Stimulated activated CD4-positive, alpha-beta T cell treated with anti-CD3 and anti-CD28 coated beads, Interleukin-2, amount 100 ng/mL, for 48 hours (primary cell): ENCODE measurements around the gene SORD.
"Not testable (repeated sequence)": the region's sequence is repeated elsewhere in the genome, so short reads cannot be mapped to it uniquely, and the experiment has no call there.

Experiments used
- DNase-seq, 2 donors: peaks; one replicate each; pipeline ENCODE4 v3.0.0-alpha.2; 2020

The SORD gene

DNA sequence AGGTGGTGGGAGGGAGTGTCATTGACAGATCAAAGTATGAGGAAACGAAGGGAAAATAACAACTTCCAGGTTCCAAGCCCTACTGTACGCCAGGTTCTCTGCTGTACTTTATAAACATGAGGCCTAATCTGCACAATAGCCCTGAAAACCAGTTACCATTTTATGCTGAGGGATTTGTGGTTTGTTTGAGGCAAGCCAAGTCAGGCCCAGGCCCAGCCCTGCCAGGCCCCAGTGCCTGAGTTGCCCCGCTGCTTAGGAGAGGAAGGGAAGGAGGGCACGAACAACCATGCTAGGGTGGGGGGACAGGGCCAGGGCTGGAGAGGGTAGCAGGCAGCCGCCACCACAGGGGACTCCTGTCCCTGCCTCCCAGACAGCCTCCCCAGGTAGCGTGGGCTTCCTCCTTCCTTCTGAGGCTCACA is 47.0 kb downstream of the SORD start:
- DNase-seq = not testable (repeated sequence)

DNA sequence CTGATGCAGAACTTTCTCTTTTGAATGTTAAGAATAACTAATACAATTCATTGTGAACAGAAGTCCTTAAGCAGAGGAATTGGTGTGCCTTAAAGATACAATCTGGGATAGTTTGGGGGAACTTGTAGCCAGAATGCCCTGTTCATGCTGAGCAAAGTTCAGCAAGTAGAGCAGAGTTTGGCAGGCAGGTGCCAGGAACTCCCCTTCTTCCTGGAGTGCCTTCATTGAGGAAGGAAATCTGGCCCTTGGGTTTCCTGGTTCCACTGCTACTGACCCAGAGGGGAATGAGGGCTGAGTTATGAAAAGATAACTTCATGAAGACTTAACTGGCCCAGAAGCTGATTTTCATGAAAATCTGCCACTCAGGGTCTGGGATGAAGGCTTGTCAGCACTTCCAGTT is 50.6 kb downstream of the SORD start:
- not testable (repeated sequence) for DNase-seq

DNA sequence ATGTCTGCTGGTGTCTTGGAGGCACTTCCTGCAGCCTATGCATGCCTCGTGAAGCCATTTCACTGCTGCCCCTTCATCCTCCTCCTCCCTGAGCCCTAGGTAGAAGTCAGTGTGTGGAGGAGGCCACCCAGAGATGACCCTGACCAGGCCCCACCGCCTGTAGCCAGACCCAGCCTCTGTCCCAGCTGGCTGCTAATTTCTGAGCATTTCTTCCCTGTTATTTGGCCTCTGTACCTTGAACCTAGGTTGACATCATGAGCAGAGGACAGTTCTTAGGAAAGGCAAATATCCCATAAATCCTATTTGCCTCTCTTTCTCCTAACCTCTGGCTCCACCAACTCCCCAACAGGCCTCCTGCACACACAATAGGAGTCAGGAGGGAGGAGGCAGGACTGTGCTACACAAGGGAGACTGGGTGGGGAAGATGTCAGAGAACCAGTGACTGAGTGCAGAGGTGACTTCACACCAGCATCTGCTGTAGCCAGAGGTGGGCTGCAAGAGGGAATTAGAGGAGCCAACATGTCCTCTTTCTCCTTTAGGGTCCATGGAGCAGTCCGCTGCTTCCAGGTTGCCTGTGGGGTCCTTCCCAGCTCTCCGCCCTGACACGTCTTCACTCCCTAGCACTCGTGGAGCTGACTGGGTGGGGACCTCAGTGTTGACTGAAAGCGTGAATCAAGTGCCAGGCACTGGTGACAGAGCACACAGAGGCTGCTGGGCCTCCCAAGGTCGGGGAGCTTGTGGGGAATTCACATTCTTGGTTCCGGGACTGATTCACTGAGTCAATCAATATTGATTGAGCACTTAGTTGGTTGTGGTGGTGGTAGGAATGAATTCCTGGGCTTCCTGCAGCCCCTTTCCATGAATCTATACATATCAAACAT is 52.7 kb downstream of the SORD start:
- DNase-seq = not testable (repeated sequence)

- not testable (repeated sequence) for DNase-seq
Observed at GRCh38 chr15:45077391-45077790, 54.4 kb downstream of the SORD start.

DNA sequence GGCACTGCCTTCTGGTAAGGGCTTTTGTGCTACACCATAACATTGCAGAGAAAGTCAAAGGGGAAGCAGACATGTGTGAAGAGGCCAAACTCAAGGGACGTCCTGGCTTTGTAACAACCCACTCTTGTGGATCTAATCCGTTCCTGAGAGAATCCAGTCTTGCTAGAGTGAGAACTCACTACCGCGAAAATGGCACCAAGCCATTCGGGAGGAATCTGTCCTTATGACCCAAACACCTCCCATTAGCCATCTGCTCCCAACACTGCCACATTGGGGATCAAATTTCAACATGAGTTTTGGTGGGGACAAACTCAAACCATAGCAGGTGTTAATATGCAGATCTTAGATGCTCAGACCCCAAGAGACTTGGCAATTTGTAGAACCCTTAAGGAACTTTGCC is 56.2 kb downstream of the SORD start:
- not testable (repeated sequence) for DNase-seq

- DNase-seq = not testable (repeated sequence)
Observed at GRCh38 chr15:45079628-45080246, 56.7 kb downstream of the SORD start.

GRCh38 chr15:45080593-45080992 is 57.6 kb downstream of the SORD start:
- DNase-seq = not testable (repeated sequence)

GRCh38 chr15:45082412-45082811 is 59.4 kb downstream of the SORD start:
- not testable (repeated sequence) for DNase-seq

DNA sequence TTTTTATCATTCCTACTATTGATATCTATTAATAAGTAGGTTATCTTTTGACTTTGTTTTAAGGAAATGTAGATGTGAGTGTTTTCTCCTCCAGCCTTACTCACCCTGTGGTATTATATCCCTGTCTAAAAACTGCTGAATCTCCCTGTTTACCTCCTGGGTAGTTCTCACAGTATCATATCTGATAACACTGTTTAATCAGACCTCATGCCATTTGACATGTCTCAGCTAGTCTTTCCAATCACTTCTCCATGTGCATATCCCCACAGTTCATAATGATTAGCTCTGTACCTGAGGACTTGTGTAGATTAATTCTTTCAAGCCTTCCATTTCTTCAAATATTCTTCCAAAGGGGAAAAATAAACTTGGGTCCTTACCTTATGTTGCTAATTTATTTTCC is 60.2 kb downstream of the SORD start:
- DNase-seq = no peak

DNA sequence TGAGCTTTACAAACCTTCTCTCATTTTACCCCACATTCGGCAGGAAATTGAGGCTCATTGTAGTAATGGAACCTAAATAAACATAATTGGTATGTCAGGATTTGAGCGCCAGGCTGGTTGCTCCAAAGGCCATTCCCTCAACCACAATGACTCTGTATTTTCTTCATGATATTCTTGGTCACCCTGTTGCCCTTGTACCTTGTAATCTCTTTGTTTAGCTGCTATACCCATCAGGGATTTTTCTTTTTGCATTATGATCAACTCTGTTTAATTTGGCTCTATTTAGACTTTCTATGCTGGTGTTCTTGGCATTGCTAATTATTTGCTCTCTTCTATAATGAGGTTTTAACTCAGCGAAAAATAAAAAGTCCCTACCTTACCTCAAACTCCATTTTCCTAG is 61.2 kb downstream of the SORD start:
- no peak for DNase-seq

- DNase-seq = no peak
Observed at GRCh38 chr15:45087513-45087912, 64.5 kb downstream of the SORD start.

GRCh38 chr15:45088801-45089711 is 66.1 kb downstream of the SORD start:
- no peak for DNase-seq

DNA sequence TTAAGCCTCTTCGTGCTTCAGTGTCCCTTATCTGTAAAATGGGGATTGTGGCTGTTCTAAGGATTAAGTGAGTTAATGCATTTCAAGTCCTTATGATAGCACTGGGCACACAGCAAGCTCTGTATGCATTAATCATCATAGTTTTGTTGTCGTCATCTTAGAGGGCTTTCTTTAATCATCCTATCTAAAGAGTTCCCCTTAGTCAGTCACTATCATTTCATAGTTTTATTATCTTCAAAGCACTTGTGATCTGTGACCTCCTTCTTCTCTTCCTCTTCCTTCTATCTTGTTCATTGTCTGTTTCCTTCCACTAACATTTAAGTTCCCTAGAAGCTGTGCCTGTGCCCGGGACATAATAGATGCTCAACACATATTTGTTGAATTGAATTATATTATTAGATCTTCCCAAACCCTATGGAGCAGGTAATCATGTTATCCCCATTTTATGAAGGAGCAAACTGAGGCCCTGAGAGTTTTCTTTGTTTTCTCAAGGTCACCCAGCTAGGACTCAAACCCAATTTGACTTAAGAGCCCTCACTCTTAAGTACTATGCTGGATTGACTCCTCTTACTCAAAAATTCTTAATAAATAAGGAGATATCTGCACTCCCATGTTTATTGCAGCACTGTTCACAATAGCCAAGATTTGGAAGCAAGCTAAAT is 66.8 kb downstream of the SORD start:
- no peak for DNase-seq

GRCh38 chr15:45091161-45091560 is 68.2 kb downstream of the SORD start:
- no peak for DNase-seq

GRCh38 chr15:45091576-45091975 is 68.6 kb downstream of the SORD start:
- DNase-seq = no peak

DNA sequence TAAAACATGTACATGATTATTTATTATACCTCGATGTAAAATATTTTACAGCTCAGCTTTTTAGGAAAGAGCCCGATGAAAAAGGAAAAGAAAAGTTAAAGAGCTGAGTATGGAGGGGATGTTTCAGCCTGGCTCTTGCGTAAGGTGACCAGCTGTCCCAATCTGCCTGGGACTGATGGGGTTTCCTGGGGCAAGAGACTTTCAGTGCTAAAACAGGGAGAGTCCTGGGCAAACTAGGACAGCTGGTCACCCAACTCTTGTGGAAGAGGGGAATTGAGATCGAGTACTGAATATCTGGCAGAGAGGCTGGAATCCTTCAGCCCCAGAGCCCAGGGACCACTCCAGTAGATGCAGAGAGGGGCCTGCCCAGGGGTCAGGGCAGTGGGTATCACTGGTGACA is 70.0 kb downstream of the SORD start:
- DNase-seq = no peak

GRCh38 chr15:45093622-45094357 is 70.8 kb downstream of the SORD start:
- DNase-seq = no peak

DNA sequence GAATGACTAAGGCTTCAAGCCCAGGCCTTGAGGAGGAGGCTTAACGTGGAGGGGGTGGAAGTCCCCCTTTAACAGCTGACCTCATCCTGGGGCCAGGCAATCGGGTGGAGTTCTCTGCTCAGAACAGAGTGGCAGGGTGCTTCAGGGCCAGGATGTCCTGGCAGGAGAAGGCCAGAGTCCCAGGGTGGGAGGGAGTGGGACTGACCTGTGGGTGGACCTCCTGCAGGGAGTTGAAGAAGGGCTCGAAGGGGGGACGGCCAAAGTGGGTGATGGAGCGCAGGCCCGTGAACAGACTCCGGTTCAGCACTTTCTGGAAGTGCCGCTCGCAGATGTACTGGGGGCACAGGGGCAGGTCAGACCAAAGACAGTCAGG is 71.3 kb downstream of the SORD start:
- DNase-seq = no peak

DNA sequence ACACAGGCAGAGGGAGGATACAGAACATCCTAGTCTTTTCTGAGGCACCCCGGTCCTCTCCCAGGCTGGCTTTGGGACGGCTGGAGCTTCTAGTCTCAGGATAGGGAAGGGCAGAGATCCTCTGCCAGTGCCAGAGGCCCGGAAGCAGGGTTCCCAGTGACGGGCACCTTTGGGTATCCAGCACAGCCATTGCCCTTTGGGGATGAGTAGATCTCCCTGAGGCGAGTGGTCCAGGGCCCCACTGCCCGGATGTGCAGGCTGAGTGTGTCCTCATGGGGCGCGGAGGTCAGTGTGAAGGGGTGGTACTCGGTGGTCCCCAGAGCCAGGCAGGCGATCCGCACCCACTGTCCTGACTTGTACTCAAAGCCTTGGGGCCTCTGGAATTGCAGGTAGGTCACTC is 72.7 kb downstream of the SORD start:
- no peak for DNase-seq

GRCh38 chr15:45097466-45097865 is 74.5 kb downstream of the SORD start:
- DNase-seq = no peak

DNA sequence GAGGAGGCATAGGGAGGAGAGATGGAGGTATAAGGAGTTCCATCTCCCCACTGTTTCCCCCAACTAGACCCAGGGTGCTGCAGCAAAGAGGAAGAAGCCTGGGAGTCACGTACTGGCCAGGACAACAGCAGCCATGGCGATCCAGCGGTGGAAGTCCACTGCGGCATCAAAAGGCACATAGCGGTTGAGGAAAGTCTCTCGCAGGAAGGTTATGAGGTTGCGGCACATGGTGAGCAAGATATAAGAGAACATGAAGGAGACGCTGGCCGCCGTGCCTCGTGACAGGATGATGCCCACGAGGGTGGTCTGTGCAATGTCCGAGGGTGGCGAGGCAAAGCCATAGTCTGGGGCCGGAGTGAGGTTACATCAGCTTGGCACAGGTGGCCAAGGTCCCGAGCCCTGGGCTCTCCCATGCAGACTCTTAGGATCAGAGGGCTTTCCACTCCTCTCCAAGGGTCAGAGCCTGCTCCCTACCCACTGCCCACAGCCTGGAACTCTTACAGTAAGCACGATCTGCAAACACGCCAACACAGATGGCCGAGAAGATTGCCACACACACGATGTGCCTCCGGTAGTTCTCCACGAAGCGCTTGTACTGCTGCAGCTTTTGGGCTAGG is 76.7 kb downstream of the SORD start:
- no peak for DNase-seq
